Jurkat, Clone E6-1 (cell line): ENCODE results near the gene RGP1.

Experiments used
- DNase-seq: peaks from one replicate; pipeline ENCODE4 v3.0.0-alpha.2; 2011; ENCODE audit warnings: low read depth, low spot score
- H3K4me3 ChIP-seq: 2 replicates; pipeline ENCODE4 v1.5.1; 2011; ENCODE audit warnings: mild to moderate bottlenecking, low read length, control low read depth, moderate library complexity

Gene RGP1

DNA sequence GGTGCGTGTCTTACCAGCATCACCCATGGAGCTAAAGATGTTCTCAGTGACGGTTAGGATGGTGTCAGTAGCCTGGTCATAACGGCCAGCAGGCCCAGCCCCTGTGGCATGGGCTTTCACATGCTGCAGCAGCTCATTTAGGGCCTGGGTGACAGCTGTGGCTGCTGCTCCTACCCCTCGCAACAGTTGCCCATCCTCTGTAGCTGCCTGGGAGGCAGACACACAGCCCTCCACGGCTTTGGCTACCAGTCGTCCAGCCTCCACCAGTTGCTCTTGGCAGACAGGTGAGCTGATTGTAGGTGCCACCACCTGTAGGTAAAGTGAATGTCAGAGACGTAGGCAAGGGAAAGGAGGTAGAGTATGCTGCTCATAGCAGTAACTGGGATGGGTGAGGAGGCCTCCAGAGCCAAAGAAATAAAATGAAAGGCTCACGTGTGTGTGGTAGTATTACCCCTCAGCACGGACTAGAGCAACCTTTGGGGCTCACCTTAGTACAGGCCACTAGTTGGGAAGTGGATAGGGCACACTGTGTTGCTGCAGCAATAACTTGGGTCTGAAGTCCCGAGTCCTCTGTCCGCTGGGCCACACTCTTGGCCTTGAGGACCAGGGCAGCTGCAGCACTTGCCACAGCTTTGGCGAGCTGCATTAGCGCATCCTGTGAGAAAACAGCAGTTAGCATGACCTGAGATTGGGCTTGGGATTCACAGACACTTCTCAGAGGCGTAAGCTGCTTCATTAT, 31.8 kb upstream of the RGP1 start:
- no peak for DNase-seq
- no peak overlapping the region for H3K4me3 ChIP-seq

DNA sequence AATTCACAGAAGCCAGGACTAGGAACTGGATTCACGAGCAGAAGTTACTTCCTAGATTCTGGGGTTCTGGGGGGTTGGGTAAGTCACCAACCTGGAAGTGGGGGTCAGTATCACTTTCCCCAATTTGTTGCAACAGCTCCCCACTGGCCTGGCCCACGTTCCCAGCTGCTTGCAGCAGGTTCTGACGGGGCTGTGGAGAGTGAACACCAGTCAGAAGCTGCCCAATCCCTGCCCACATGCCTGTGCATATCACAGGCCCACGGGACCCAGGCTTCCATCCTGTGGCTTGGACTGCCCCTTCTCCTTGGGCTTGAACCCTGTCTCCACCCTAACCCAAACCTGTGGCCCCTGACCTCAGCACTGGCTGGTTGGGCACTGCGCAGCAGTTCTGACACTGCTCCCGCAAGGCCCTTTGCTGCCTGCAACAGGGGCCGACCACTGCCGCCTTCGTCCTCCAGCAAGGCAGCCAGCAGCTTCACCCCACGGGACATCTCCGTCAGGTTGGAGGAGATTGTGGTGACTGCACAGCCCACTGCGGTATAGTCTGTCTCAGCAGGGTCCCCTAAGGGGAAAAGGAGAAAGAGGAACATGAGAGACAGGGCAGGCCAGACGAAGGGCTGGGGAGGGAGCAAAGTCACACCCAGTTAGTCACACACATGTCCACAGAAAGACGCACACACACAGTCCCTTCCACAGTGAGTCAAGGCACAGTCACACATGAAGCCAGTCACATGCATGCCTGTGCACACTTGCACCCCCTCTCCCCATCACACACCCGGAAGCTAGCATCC, 30.2 kb upstream of the RGP1 start:
- H3K4me3 ChIP-seq = no peak overlapping the region

DNA sequence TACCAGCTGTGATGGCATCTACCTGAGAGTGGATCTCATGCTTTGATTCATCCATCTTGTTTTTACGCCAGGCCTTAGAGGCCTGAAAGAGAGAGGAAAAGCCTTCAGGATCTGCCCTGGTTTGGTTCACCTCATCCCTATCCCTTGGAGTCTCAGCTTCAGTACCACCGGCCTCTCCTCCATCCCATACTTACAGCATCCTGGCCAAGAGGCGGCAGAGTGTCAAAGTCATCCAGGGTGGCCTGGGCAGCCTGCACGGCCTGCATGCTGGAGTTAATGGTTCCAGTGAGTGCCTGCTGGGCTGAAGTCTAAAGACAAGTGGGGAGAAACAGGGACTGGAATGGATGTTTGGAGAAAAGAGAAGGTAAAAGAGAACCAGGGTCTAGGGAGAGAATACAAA, 29.5 kb upstream of the RGP1 start:
- no peak for DNase-seq
- H3K4me3 ChIP-seq = no peak overlapping the region

More for the DNA sequence above, 30.2 kb upstream of the RGP1 start:
- DNase-seq = no peak

DNA sequence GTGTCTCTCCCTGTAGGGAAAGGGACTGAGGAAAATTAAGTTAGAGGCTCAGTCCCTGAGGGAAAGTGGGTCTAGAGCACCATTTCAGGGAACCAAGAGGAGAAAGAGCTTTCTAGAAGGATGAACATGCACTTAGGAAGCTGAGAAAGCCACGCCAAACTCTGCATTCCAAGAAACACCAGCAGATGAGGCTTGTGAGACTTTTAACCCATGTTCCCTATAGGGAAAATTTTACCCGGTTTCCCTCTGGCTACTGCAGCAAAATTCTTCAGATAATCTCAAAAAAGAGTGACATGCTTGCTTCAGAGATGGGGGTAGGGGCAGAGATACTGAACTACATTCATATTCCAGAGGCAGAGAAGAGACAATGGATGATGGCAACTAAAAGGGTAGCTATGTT, 25.7 kb upstream of the RGP1 start:
- H3K4me3 ChIP-seq = no peak overlapping the region
- DNase-seq = no peak

DNA sequence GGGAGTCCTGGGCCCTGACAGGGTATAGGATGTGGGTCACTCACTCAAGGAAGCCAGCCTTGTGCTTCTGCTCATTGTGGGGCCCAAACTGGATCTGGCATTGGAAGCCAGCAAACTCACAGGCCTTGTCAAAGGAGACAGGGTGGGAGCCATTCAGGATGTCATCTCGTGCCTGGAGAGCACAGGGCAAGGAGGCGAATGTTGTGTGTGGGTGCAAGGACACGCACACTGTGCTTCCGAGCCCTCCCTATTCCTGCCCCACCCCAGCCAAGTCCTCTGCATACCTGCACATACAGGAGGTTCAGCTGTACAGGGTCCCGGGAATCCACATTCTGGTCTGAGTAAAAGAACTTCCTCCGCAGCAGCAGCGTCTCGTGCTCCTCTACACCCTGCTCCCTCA, 25.2 kb upstream of the RGP1 start:
- DNase-seq = no peak
- H3K4me3 ChIP-seq = no peak overlapping the region

DNA sequence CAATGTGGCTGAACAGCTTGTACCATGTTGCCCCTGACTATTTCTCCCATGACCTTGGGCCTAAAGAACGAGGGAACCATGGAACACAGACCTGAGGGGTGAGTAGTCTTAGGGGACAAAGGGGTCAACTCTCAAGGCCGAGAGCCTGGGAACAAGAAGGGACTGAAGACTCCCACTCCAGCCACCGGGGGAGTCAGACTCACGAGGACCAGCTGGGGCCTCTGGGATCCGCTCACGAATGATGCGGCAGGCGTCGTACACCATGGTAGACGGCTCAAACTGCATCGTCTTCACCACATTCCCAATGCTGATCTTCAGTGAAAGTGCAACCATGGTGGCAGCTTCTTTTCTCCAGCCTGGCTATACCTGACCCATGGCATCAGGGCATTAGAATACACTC, 23.7 kb upstream of the RGP1 start:
- no peak for DNase-seq

DNA sequence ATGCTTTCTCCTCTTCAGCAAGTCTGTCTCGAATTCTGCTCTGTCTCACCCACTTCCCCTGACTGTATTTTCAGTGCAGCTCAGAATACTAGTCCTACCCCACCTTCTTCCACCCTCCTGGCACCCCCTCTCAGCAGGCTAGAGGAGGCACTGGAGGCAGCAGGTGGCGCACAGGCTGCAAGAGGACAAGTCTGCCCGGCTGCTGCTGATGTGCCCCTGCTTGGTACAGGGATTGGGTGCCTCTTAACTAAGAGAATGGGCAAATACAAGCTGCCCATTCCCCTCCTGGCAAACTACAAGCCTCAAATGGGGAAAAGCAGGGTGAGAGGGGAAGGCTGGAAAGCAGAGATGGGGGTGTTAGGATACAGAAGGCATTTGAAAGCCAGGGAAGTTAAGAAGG, 22.2 kb upstream of the RGP1 start:
- peak; percentile 64 for DNase-seq
- H3K4me3 ChIP-seq = no peak overlapping the region

More for the DNA sequence above, 23.7 kb upstream of the RGP1 start:
- H3K4me3 ChIP-seq = no peak overlapping the region

DNA sequence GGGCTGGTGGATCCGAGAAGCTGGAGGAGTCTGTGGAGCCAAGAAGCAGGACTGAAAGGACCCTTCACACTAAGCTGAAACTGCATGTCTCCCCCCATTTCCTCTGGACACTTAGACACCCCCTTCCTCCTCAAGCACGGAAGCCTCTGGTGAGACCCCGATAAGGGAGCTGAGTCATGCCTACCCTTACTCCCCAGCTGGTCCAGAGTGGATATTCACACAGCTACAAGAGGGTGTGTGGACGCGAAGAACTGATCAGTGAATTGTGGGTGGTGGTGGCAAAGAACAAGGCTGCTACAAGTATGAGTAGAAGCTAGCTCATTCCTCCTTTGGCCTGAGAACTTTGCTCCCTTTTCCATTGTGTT, 21.4 kb upstream of the RGP1 start:
- no peak overlapping the region for H3K4me3 ChIP-seq
- no peak for DNase-seq

DNA sequence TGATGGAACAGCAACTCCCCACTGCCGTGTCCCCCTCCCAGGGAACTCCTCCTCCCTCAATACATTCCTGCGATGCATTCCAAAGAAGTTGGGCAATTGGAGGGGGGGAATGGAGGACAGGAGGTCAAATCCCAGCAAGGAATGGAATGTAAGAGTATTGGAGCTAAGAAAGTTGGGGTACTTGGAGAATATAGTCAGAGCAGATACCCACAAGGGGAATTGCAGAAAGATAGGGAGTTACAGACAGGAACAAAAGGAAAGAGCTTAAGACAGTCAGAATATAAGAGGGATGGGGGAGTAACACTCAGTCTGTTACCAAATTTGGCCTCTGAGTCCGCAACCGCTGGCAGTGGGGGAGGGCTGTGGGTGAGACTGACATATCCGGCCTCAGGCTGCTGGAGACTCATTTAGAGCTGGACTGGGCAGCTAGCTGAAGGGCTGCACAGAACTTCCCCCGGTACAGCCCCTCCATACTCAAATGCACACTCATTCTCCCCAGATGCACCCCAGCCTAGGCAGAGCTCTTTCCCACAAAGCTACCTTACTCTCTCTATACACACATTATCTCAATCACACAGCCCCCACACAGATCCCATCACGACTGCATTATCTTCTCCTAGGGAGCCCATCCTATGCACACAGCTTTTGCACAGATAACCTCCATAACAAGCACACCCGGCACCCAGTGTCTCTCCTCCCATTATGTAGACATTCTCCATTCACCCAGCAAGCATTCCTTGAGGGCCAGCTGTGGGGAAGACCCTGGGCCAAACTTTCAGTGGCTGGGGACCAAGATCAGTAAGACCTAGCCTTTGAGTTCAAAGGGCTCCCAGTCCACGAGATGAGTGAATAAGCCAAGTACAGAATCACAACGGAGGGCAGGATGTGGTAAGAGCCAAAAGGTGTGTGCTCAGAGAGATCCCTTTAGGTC, 20.8 kb upstream of the RGP1 start:
- no peak overlapping the region for H3K4me3 ChIP-seq
- DNase-seq = peak; percentile 60

DNA sequence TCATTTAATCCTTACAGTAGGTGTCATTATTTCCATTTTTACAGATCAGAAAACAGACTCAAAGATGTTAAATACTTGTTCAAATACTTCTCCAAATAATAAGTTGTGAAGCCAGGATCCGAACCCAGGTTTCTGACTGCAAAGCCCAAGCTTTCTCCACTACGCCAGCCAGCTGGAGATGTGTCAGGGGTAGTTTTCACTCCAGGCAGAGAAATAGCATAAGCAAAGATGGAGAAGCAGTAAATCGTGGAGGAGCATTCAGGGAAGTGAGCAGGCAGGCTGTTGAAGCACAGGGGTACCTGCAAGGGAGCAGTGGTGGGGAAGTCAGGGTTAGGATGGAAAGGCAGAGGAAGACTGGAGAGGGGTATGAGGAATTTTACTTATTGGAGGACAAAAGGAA, 20.0 kb upstream of the RGP1 start:
- DNase-seq = no peak
- no peak overlapping the region for H3K4me3 ChIP-seq

DNA sequence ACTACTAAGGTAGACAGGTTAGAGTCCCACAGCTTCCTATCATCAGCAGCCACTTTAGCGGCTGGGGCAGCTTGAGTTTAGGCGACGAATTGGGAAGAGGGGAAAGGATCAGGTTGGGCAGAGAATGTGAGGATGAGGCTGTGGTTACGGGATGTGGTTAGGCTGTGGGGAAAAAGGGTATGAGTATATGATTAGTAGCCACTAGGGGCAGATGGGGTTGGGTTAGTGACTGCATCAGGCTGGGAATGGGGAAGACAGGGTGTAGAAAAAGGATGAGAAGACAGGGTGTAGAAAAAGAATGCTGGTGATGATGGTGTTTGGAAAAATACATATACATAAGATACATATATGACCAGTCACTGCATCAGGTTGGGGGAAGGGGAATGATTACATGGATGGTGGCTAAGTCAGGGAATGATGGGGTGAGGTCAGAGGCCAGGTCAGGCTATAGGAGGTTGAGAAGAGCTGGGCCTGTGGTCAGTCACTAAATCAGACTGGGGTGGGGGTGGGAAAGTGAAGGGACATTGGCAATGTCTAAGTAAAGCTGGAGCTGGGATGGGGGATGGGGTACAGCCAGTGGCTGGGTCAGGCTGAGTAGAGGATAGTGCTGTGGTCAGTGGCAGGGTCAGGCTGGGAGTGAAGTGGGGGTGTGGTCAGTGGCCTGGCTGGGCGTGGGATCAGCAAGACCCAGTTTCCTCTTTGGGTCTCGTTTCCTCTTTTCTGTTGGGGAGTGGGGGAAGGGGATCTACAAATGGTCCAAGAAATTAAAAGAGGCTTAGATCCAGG, 19.2 kb upstream of the RGP1 start:
- peak; percentile 65 for DNase-seq

DNA sequence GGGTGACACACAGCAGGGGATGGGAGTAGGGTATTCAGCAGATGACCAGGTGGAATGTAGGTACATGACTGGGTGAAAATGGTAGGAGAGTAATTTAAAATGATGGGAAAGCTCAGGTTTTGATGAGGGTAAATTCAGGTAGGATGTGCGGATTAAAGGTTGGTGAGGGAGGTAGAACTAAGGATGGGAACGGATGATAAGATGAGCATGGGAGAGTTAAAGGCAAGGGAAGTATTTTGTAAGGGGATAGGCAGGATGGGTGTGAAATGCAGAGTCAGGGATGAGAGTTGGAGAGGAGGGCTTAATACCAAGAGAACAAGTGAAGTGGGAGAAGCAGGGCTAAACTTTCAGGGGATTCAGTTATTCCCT, 18.6 kb upstream of the RGP1 start:
- H3K4me3 ChIP-seq = peak overlapping the region; percentile 66; the same call in 1 of the 2 replicates
- DNase-seq = no peak

More for the DNA sequence above, 19.2 kb upstream of the RGP1 start:
- H3K4me3 ChIP-seq = no peak overlapping the region

DNA sequence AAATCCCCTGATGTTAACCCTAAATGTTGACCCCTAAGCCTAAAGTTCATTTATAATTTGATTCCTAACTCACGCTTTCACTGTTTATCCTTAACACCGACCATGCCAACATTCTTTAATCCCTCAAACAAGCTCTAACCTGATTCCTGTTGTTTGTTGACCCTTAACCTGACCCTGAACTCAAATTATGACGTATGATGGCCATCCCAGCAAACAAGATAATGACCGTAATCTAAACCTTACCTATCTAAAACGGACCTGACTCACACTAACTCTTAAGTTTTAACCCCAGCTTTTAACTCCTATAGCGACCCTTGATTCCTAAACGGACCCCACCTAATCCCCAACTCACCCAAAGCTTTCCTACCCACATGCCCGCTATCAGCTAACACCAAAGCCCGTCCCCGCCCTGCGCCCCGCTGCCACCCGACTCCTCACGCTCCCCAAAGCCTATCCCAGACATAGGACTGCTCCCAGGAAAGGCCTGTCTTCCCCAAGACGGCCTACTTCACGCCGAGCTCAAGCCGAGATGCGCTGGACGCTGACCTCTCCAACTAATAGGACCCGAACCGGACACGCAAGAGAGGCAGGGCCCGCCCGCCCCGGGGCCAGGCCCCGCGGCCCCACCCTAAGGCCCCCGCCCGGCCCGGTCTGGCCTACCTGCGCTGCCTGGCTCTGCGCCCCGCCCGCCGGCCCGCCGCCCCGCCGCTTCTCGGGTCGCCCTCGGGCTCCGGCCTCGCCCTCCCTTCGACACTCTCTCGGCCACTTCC, 17.5 kb upstream of the RGP1 start:
- H3K4me3 ChIP-seq = peak overlapping the region; percentile 66
- no peak for DNase-seq

DNA sequence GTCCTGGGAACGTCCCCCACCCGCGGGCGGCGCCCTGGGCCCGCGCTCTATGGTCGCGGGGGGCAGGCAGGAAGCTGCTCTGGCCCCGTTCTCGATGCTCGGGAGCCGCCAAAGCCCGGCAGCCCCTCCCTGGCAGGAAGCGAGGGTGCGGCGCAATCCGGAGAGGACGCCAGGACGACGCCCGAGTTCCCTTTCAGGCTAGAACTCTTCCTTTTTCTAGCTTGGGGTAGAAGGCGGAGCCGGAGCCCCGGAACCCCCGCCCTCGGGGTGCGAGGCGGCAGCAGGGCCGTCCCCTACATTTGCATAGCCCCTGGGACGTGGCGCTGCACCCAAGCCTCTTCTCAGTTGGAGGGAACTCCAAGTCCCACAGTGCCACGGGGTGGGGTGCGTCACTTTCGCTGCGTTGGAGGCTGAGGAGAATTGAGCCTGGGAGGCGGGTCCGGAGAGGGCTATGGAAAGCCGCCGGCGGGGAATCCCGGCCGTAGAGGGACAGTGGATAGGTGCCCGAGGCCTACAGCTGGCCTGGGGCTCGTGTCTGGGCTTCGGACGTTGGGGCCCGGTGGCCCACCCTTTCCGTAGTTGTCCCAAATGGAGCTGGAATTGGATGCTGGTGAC, 16.8 kb upstream of the RGP1 start, which contains the start of the genes CREB3 and TLN1:
Gene CREB3, plus strand, starts transcription at position 482 of the 615 bp plus-strand sequence. Its CDS starts 107 bp downstream, at position 589.
Gene TLN1, minus strand, starts transcription at position 11 of the 615 bp plus-strand sequence. CDS start 6,501 bp downstream, outside the sequence.
- peak; percentile 96 for DNase-seq
- peak within 1 kb of the TSS; percentile 66 for H3K4me3 ChIP-seq

DNA sequence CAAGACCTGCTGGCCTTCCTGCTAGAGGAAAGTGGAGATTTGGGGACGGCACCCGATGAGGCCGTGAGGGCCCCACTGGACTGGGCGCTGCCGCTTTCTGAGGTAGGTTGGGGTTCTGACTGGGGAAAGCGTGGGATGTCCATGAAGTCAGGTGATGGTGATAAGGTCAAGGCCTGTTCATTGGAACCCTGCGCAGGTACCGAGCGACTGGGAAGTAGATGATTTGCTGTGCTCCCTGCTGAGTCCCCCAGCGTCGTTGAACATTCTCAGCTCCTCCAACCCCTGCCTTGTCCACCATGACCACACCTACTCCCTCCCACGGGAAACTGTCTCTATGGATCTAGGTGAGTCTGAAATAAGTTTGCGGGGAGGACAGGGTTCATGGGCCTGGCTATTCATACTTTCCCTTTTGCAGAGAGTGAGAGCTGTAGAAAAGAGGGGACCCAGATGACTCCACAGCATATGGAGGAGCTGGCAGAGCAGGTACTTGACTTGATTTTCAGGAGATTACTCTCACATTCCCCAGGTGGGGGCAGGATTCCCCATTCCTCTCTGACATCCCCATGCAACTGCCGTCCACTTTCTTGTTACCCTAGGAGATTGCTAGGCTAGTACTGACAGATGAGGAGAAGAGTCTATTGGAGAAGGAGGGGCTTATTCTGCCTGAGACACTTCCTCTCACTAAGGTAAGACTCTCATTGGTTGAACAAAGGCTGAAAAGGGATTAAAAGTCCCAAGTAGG, 16.1 kb upstream of the RGP1 start:
- peak overlapping the region; percentile 66 for H3K4me3 ChIP-seq
- DNase-seq = no peak

DNA sequence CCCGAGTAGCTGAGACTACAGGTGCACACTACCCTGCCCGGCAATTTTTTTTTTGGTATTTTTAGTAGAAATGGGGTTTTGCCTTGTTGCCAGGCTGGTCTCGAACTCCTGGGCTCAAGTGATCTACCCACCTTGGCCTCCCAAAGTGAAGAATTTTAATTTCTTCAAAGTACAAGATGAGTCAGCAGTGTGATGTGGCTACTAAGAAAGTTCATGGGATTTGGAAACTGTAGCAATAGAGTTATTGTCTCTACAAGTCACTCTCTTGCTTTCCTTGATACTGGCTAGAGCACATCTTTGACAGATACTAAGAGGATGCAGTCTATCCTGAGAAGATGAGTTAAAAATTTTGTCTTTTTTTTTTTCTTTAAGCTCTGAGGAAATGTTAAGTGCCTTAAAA, 15.0 kb upstream of the RGP1 start:
- DNase-seq = no peak
- no peak overlapping the region for H3K4me3 ChIP-seq

DNA sequence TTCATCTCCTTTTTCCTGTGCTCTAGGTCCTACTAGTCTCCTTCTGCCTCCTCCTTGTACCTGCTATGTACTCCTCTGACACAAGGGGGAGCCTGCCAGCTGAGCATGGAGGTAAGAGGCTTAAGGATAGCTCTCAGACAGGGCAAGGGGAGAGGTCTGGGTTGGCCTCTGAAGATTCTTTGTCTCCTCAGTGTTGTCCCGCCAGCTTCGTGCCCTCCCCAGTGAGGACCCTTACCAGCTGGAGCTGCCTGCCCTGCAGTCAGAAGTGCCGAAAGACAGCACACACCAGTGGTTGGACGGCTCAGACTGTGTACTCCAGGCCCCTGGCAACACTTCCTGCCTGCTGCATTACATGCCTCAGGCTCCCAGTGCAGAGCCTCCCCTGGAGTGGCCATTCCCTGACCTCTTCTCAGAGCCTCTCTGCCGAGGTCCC, 12.9 kb upstream of the RGP1 start:
- peak; percentile 73 for DNase-seq
- no peak overlapping the region for H3K4me3 ChIP-seq
